GM23338 (cell line): ENCODE data around the gene ZNF579. TPM values are rescaled to one million over a fixed set of nuclear protein-coding genes. Genes with fewer than 3 reads are reported as not detected.

Experiments
- ATAC-seq: fragments of 200-7000 bp; cut with Tn5 transposase; 3 replicates; pipeline ENCODE4 v1.9.1; 2020
- DNase-seq: peaks from one replicate; pipeline ENCODE4 v3.0.0-alpha.2; 2015; ENCODE audit warnings: low spot score
- H2AFZ ChIP-seq: fragments of 200-600 bp; sonication (generic); 2 replicates; pipeline ENCODE4 v1.8.0; 2016; ENCODE audit warnings: antibody characterized with exemption, mild to moderate bottlenecking, moderate library complexity
- H3F3A ChIP-seq: fragments of 200-600 bp; sonication (generic); replicated peaks from 2 replicates; pipeline ENCODE4 v1.8.0; 2017; ENCODE audit warnings: antibody characterized with exemption, mixed run types, low read depth
- H3K27ac ChIP-seq: fragments of 200-600 bp; sonication (generic); 2 replicates; pipeline ENCODE4 v1.6.1; 2016; ENCODE audit warnings: low read depth
- H3K27me3 ChIP-seq: fragments of 200-600 bp; sonication (generic); 2 replicates; pipeline ENCODE4 v1.8.0; 2016; ENCODE audit warnings: mild to moderate bottlenecking, mixed run types, moderate library complexity; ENCODE audit not compliant: insufficient read depth
- H3K36me3 ChIP-seq: fragments of 200-600 bp; sonication (generic); 2 replicates; pipeline ENCODE4 v1.8.0; 2016; ENCODE audit warnings: mild to moderate bottlenecking; ENCODE audit not compliant: insufficient read depth
- H3K4me1 ChIP-seq: fragments of 200-600 bp; sonication (generic); 2 replicates; pipeline ENCODE4 v1.8.0; 2016; ENCODE audit warnings: mild to moderate bottlenecking, moderate library complexity; ENCODE audit not compliant: insufficient read depth
- H3K4me2 ChIP-seq: fragments of 200-600 bp; sonication (generic); 2 replicates; pipeline ENCODE4 v1.7.1; 2017; ENCODE audit warnings: mixed run types
- H3K4me3 ChIP-seq: fragments of 200-600 bp; sonication (generic); 2 replicates; pipeline ENCODE4 v1.6.1; 2016; ENCODE audit warnings: mixed run types
- H3K79me2 ChIP-seq: fragments of 200-600 bp; sonication (generic); replicated peaks from 2 replicates; pipeline ENCODE4 v1.8.0; 2017; ENCODE audit warnings: mild to moderate bottlenecking; ENCODE audit not compliant: insufficient read depth
- H3K9me2 ChIP-seq: fragments of 200-600 bp; sonication (generic); 2 replicates; pipeline ENCODE4 v1.8.0; 2017; ENCODE audit not compliant: insufficient read depth
- H4K20me1 ChIP-seq: fragments of 200-600 bp; sonication (generic); replicated peaks from 2 replicates; pipeline ENCODE4 v1.8.0; 2017; ENCODE audit warnings: mild to moderate bottlenecking; ENCODE audit not compliant: insufficient read depth
- H3K27ac Mint-ChIP-seq: 2 replicates; pipeline ENCODE4 v1.8.0; 2020; ENCODE audit warnings: inconsistent platforms, mild to moderate bottlenecking, moderate library complexity, mixed read lengths
- H3K27me3 Mint-ChIP-seq: 3 replicates; pipeline ENCODE4 v1.8.0; 2022; ENCODE audit warnings: low read depth, mild to moderate bottlenecking, moderate library complexity, mixed read lengths, inconsistent platforms; ENCODE audit not compliant: insufficient read depth, poor library complexity
- H3K36me3 Mint-ChIP-seq: 3 replicates; pipeline ENCODE4 v1.8.0; 2021; ENCODE audit warnings: low read depth, mild to moderate bottlenecking, inconsistent platforms, moderate library complexity, mixed read lengths
- H3K4me1 Mint-ChIP-seq: 3 replicates; pipeline ENCODE4 v1.8.0; 2020; ENCODE audit warnings: mild to moderate bottlenecking, inconsistent platforms, mixed read lengths
- H3K4me3 Mint-ChIP-seq: 3 replicates; pipeline ENCODE4 v1.8.0; 2021; ENCODE audit warnings: moderate library complexity, mild to moderate bottlenecking, inconsistent platforms, mixed read lengths
- H3K9me3 Mint-ChIP-seq: 3 replicates; pipeline ENCODE4 v1.8.0; 2020; ENCODE audit warnings: moderate library complexity, mild to moderate bottlenecking, inconsistent platforms, mixed read lengths
- CREB1 ChIP-seq: fragments of 250-450 bp; sonication (Bioruptor Pico); IDR thresholded peaks from 2 replicates; pipeline ENCODE4 v1.5.0; 2020; ENCODE audit warnings: low read depth, mild to moderate bottlenecking, moderate library complexity
- ETS1 ChIP-seq: IDR thresholded peaks from 2 replicates; pipeline ENCODE4 v1.6.1; 2016; ENCODE audit warnings: antibody characterized with exemption
- EZH2 ChIP-seq: fragments of 200-600 bp; sonication (generic); IDR thresholded peaks from one replicate; pipeline ENCODE4 v1.8.0; 2017; ENCODE audit warnings: antibody characterized with exemption, mild to moderate bottlenecking, low read depth; ENCODE audit not compliant: unreplicated experiment
- EZH2phosphoT487 ChIP-seq: fragments of 200-600 bp; sonication (generic); IDR thresholded peaks from one replicate; pipeline ENCODE4 v1.8.1; 2018; ENCODE audit warnings: antibody characterized with exemption; ENCODE audit not compliant: unreplicated experiment
- JUNB ChIP-seq: IDR thresholded peaks from one replicate; pipeline ENCODE4 v1.6.1; 2016; ENCODE audit warnings: antibody characterized with exemption; ENCODE audit not compliant: unreplicated experiment
- NANOG ChIP-seq: IDR thresholded peaks from 2 replicates; pipeline ENCODE4 v1.6.1; 2016; ENCODE audit warnings: antibody characterized with exemption, borderline replicate concordance
- POLR2AphosphoS5 ChIP-seq: IDR thresholded peaks from 2 replicates; pipeline ENCODE4 v1.6.1; 2016; ENCODE audit warnings: antibody characterized with exemption, low read depth
- REST ChIP-seq: IDR thresholded peaks from one replicate; pipeline ENCODE4 v1.6.1; 2018; ENCODE audit warnings: antibody characterized with exemption; ENCODE audit not compliant: unreplicated experiment
- STAT1 ChIP-seq: IDR thresholded peaks from one replicate; pipeline ENCODE4 v1.6.1; 2016; ENCODE audit warnings: antibody characterized with exemption; ENCODE audit not compliant: unreplicated experiment
- ZNF114 ChIP-seq: fragments of 250-450 bp; sonication (Bioruptor Pico); IDR thresholded peaks from 2 replicates; pipeline ENCODE4 v1.5.0; 2020; ENCODE audit warnings: mild to moderate bottlenecking, moderate library complexity
- ZNF331 ChIP-seq: fragments of 250-450 bp; sonication (Bioruptor Pico); IDR thresholded peaks from 2 replicates; pipeline ENCODE4 v1.5.0; 2020; ENCODE audit warnings: low read depth, mild to moderate bottlenecking, moderate library complexity
- ZNF462 ChIP-seq: fragments of 250-450 bp; sonication (Bioruptor Pico); IDR thresholded peaks from 2 replicates; pipeline ENCODE4 v1.5.0; 2020; ENCODE audit warnings: mild to moderate bottlenecking, moderate library complexity
- polyA plus RNA-seq: library from polyadenylated mRNA; unstranded; fragments of >200 nt; fragmentation: Nextera tagmentation; extraction: Ambion mirVana; gene quantifications from 2 replicates; pipeline ENCODE4 v1.2.1, GENCODE V29; 2016
- total RNA-seq: library from RNA; depleted of rRNA; stranded (reverse); fragments of >200 nt; shearing (Covaris generic); gene quantifications from 2 replicates; pipeline ENCODE4 v1.2.3, GENCODE V29; 2014
- TF ChIP-seq, protein P1 (sequence below), 2 experiments: fragments of 200-600 bp in 1 of 2; sonication (generic) in 1 of 2; conservative IDR thresholded peaks; 2 replicates each; pipeline versions ENCODE4 v1.5.1 to v1.6.1; 2016 to 2017; ENCODE audit warnings: antibody characterized with exemption in 2 of 2, low read depth in 2 of 2, mild to moderate bottlenecking in 2 of 2, moderate library complexity in 1 of 2

The ZNF579 gene
- total and polyA plus RNA-seq, 2 experiments from 2014 or later: 7.3 to 12.2 TPM

- TF ChIP-seq NANOG (no peak), ZNF331 (no peak), ETS1 (no peak), REST (no peak), EZH2phosphoT487 (no peak), STAT1 (no peak), ZNF114 (CRISPR knock-in tag) (no peak), JUNB (no peak), CREB1 (CRISPR knock-in tag) (no peak), ZNF462 (no peak), POLR2AphosphoS5 (no peak), EZH2 (no peak)
- TF ChIP-seq, protein P1, sequence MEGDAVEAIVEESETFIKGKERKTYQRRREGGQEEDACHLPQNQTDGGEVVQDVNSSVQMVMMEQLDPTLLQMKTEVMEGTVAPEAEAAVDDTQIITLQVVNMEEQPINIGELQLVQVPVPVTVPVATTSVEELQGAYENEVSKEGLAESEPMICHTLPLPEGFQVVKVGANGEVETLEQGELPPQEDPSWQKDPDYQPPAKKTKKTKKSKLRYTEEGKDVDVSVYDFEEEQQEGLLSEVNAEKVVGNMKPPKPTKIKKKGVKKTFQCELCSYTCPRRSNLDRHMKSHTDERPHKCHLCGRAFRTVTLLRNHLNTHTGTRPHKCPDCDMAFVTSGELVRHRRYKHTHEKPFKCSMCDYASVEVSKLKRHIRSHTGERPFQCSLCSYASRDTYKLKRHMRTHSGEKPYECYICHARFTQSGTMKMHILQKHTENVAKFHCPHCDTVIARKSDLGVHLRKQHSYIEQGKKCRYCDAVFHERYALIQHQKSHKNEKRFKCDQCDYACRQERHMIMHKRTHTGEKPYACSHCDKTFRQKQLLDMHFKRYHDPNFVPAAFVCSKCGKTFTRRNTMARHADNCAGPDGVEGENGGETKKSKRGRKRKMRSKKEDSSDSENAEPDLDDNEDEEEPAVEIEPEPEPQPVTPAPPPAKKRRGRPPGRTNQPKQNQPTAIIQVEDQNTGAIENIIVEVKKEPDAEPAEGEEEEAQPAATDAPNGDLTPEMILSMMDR (conservative IDR thresholded peaks at IDR 0.05; ENCODE audit: low read depth in 2 of 2): no peak
- peaks cover 16% of the 10 kb centered on the region for H3K79me2 ChIP-seq
- no peak overlapping the region for H2AFZ ChIP-seq
- Mint-ChIP-seq H3K36me3 (peaks cover 36% of the 10 kb centered on the region), H3K9me3 (no peaks in the 10 kb centered on the region; the same call in 2 of the 3 replicates), H3K4me1 (peaks cover 12% of the 10 kb centered on the region), H3K27me3 (peaks cover 16% of the 10 kb centered on the region), H3K27ac (no peak overlapping the region), H3K4me3 (no peak overlapping the region)
- ATAC-seq: no peak
- H3K36me3 ChIP-seq: peaks cover 5% of the 10 kb centered on the region; the same call in 1 of the 2 replicates
- H3K4me2 ChIP-seq: no peak overlapping the region
- H4K20me1 ChIP-seq: peaks cover 33% of the 10 kb centered on the region
- no peaks in the 10 kb centered on the region for H3K27me3 ChIP-seq
- no peak overlapping the region for H3K4me3 ChIP-seq
- H3K9me2 ChIP-seq: no peaks in the 10 kb centered on the region
- no peak for DNase-seq
- H3F3A ChIP-seq: peaks cover 8% of the 10 kb centered on the region
- no peak overlapping the region for H3K27ac ChIP-seq
- H3K4me1 ChIP-seq: peaks cover 3% of the 10 kb centered on the region
Observed at GRCh38 chr19:55611300-55611982, 30.8 kb upstream of the ZNF579 start.
